ENCODE data around the gene GPR27.

- no peak for TF ChIP-seq GABPA (IDR thresholded peaks at IDR 0.05; ENCODE audit: borderline replicate concordance, insufficient read depth, low read length)
- TF ChIP-seq, protein P1, sequence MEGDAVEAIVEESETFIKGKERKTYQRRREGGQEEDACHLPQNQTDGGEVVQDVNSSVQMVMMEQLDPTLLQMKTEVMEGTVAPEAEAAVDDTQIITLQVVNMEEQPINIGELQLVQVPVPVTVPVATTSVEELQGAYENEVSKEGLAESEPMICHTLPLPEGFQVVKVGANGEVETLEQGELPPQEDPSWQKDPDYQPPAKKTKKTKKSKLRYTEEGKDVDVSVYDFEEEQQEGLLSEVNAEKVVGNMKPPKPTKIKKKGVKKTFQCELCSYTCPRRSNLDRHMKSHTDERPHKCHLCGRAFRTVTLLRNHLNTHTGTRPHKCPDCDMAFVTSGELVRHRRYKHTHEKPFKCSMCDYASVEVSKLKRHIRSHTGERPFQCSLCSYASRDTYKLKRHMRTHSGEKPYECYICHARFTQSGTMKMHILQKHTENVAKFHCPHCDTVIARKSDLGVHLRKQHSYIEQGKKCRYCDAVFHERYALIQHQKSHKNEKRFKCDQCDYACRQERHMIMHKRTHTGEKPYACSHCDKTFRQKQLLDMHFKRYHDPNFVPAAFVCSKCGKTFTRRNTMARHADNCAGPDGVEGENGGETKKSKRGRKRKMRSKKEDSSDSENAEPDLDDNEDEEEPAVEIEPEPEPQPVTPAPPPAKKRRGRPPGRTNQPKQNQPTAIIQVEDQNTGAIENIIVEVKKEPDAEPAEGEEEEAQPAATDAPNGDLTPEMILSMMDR (IDR thresholded peaks at IDR 0.05; ENCODE audit: control extremely low read depth in 1 of 3, insufficient read depth in 1 of 3, low read depth in 1 of 3, low read length in 3 of 3) = no peak
- TF ChIP-seq TAF1 (IDR thresholded peaks at IDR 0.05; ENCODE audit: low read depth, low read length) = no peak
- TF ChIP-seq POLR2A (IDR thresholded peaks at IDR 0.05; ENCODE audit: control extremely low read depth in 1 of 2, low read depth in 2 of 2, low read length in 2 of 2) = no peak
- TF ChIP-seq KDM1A (IDR thresholded peaks at IDR 0.05; ENCODE audit: borderline replicate concordance, low read length) = no peak
- TF ChIP-seq RAD21 (IDR thresholded peaks at IDR 0.05 in 1 of 2, conservative IDR thresholded peaks at IDR 0.05 in 1 of 2; ENCODE audit: low read depth in 2 of 2, low read length in 2 of 2) = no peak
- TF ChIP-seq NANOG (IDR thresholded peaks at IDR 0.05; ENCODE audit: insufficient read depth, low read depth, low read length, poor library complexity, severe bottlenecking) = no peak
Observed at GRCh38 chr3:71721651-71722157, 32.0 kb upstream of the GPR27 start.

Data from H1 (cell line).